Stomach (tissue), 4 donors: Measurements from ENCODE around the gene CDCA3.

Experiments used
- EP300 ChIP-seq: sonication (generic); formaldehyde crosslinking; IDR thresholded peaks from one replicate; pipeline ENCODE4 v1.6.1; 2017; ENCODE audit warnings: antibody characterized with exemption
- POLR2A ChIP-seq, 4 donors: fragments of 450-650 bp; IDR thresholded peaks; one replicate each; pipeline ENCODE4 v1.6.1; 2016; ENCODE audit warnings: antibody characterized with exemption in 4 of 4, control low read depth in 2 of 4, mild to moderate bottlenecking in 1 of 4, moderate library complexity in 1 of 4
- POLR2AphosphoS5 ChIP-seq, 3 donors: sonication (generic); formaldehyde crosslinking; IDR thresholded peaks; one replicate each; pipeline ENCODE4 v1.6.1; 2016; ENCODE audit warnings: antibody characterized with exemption in 3 of 3
- TF ChIP-seq, protein P1 (sequence below), 7 experiments: fragments of 450-650 bp in 4 of 7; fragments of 200-600 bp in 3 of 7; sonication (generic) in 3 of 7; IDR thresholded peaks; one replicate each; pipeline ENCODE4 v1.5.1; 2016 to 2019; ENCODE audit warnings: antibody characterized with exemption in 7 of 7, control low read depth in 2 of 7, mild to moderate bottlenecking in 1 of 7

DNA sequence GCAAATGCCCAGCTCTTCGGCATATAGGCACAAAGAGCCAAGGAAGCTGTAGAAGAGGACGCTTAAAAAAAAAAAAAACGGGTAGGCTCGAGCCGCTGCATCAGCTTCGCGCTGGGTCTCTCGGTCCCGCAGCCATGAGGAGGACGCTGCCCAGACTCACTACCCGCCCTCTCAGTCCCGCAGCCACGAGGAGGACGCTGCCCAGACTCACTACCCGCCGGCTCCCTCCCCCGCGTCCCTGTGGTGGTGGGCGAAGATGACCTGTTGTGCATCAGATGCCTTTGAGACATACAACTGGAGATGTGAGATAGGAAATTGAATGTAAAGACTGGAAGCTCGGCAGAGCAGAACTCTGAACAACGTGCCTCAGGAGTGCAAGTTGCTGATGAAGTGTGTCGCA lies 33.5 kb upstream of the CDCA3 start:
- TF ChIP-seq, protein P1, sequence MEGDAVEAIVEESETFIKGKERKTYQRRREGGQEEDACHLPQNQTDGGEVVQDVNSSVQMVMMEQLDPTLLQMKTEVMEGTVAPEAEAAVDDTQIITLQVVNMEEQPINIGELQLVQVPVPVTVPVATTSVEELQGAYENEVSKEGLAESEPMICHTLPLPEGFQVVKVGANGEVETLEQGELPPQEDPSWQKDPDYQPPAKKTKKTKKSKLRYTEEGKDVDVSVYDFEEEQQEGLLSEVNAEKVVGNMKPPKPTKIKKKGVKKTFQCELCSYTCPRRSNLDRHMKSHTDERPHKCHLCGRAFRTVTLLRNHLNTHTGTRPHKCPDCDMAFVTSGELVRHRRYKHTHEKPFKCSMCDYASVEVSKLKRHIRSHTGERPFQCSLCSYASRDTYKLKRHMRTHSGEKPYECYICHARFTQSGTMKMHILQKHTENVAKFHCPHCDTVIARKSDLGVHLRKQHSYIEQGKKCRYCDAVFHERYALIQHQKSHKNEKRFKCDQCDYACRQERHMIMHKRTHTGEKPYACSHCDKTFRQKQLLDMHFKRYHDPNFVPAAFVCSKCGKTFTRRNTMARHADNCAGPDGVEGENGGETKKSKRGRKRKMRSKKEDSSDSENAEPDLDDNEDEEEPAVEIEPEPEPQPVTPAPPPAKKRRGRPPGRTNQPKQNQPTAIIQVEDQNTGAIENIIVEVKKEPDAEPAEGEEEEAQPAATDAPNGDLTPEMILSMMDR (IDR thresholded peaks at IDR 0.05), result no peak
- no peak for TF ChIP-seq POLR2A (IDR thresholded peaks at IDR 0.05)
- no peak for TF ChIP-seq POLR2AphosphoS5 (IDR thresholded peaks at IDR 0.05)
- TF ChIP-seq EP300, result no peak
